GM12878 (cell line): ENCODE results near the gene SUMF1. TPM values are rescaled to one million over a fixed set of nuclear protein-coding genes. Genes with fewer than 3 reads are reported as not detected.

ENCODE experiments used
- ATAC-seq: fragments of 200-7000 bp; cut with Tn5 transposase; 3 replicates; pipeline ENCODE4 v1.9.1; 2020; ENCODE audit warnings: mild to moderate bottlenecking, moderate library complexity
- BruUV-seq: library from RNA; stranded (reverse); fragments of 400-500 nt; replicated peaks from 2 replicates; lab custom pipeline; 2021; lab: Mats Ljungman, UMichigan
- CTCF ChIA-PET: fragments of 300-600 bp; sonication (Branson Sonifier 250); formaldehyde crosslinking; extraction: SDS; loops from one replicate; lab custom pipeline; 2021; ENCODE audit warnings: inconsistent platforms; lab: Yijun Ruan, JAX
- POLR2A ChIA-PET: fragments of 350-600 bp; formaldehyde crosslinking; extraction: SDS; loops from one replicate; lab custom pipeline; 2021; ENCODE audit warnings: inconsistent platforms; lab: Charles Lee
- RAD21 ChIA-PET: fragments of 300-600 bp; sonication (Branson Sonifier 250); formaldehyde crosslinking; loops from one replicate; lab custom pipeline; 2023; ENCODE audit warnings: antibody characterized with exemption; ENCODE audit not compliant: unreplicated experiment; lab: Charles Lee
- SMC1A ChIA-PET: fragments of 300-600 bp; sonication (Branson Sonifier 250); formaldehyde crosslinking; loops from one replicate; lab custom pipeline; 2023; ENCODE audit not compliant: unreplicated experiment, uncharacterized antibody; lab: Charles Lee
- DNase-seq: peaks from one replicate; pipeline ENCODE4 v3.0.0-alpha.2; 2011; ENCODE audit warnings: low read depth, low spot score
- FAIRE-seq: peaks from 3 replicates; lab custom pipeline; 2011; peaks lifted over from hg19 to GRCh38; lab: Jason Lieb, UNC
- H2AFZ ChIP-seq: 2 replicates; pipeline ENCODE4 v1.6.0; 2011; ENCODE audit warnings: low read depth, low read length, control low read depth; ENCODE audit not compliant: control insufficient read depth
- H3K27ac ChIP-seq: 2 replicates; pipeline ENCODE4 v1.5.1; 2011; ENCODE audit warnings: control low read depth; ENCODE audit not compliant: control insufficient read depth, insufficient read depth
- H3K27me3 ChIP-seq, 2 experiments: replicated peaks in 1 of 2; 2 replicates each; pipeline versions ENCODE4 v1.6.0 to v1.6.1; 2011; ENCODE audit warnings: low read length in 1 of 2; ENCODE audit not compliant: control insufficient read depth in 2 of 2, insufficient read depth in 2 of 2
- H3K36me3 ChIP-seq, 2 experiments: 2 replicates each; pipeline ENCODE4 v1.5.1; 2011; ENCODE audit warnings: low read length in 1 of 2; ENCODE audit not compliant: control insufficient read depth in 2 of 2, insufficient read depth in 2 of 2
- H3K4me1 ChIP-seq: 2 replicates; pipeline ENCODE4 v1.6.1; 2011; ENCODE audit warnings: mild to moderate bottlenecking, low read length, moderate library complexity, mixed read lengths; ENCODE audit not compliant: control insufficient read depth, insufficient read depth
- H3K4me2 ChIP-seq: 2 replicates; pipeline ENCODE4 v1.6.0; 2011; ENCODE audit warnings: control low read depth; ENCODE audit not compliant: control insufficient read depth, insufficient read depth
- H3K4me3 ChIP-seq: fragments of 200-600 bp; sonication (generic); 2 replicates; pipeline ENCODE4 v1.5.1; 2016
- H3K79me2 ChIP-seq: 2 replicates; pipeline ENCODE4 v1.6.0; 2011; ENCODE audit warnings: low read length; ENCODE audit not compliant: control insufficient read depth, insufficient read depth
- H3K9ac ChIP-seq: 2 replicates; pipeline ENCODE4 v1.8.0; 2011; ENCODE audit warnings: low read length, control low read depth, mixed read lengths; ENCODE audit not compliant: control insufficient read depth, insufficient read depth
- H3K9me3 ChIP-seq: replicated peaks from 3 replicates; pipeline ENCODE4 v1.5.1; 2011; ENCODE audit warnings: mild to moderate bottlenecking, low read length; ENCODE audit not compliant: control insufficient read depth, insufficient read depth
- H4K20me1 ChIP-seq: 2 replicates; pipeline ENCODE4 v1.6.0; 2011; ENCODE audit not compliant: control insufficient read depth, insufficient read depth
- MYB ChIP-seq: fragments of 150-350 bp; IDR thresholded peaks from 2 replicates; pipeline ENCODE4 v1.6.1; 2014; ENCODE audit warnings: mild to moderate bottlenecking, low read depth, low read length, borderline replicate concordance
- MYC ChIP-seq: IDR thresholded peaks from 2 replicates; pipeline ENCODE4 v1.6.1; 2011; ENCODE audit warnings: mild to moderate bottlenecking, low read length, moderate library complexity, inconsistent platforms; ENCODE audit not compliant: insufficient read depth, insufficient replicate concordance, insufficient read length, severe bottlenecking
- WGBS: methylation state at CpG from one replicate; pipeline ENCODE4 v1.1.6; 2016; ENCODE audit warnings: low lambda C conversion rate; ENCODE audit not compliant: insufficient replicate concordance, insufficient coverage; ENCODE audit errors: missing lambda C conversion rate; 5-methylcytosine and 5-hydroxymethylcytosine counted together
- in situ Hi-C: fragments of 300-500 bp; cut with MboI; formaldehyde crosslinking; loops from 9 replicates; pipeline ENCODE4 v1.14.3; 2018; ENCODE audit warnings: mixed read lengths
- intact Hi-C: fragments of 100-400 bp; cut with micrococcal nuclease; formaldehyde crosslinking; loops from one replicate; pipeline ENCODE4 v1.14.2; 2022; ENCODE audit not compliant: unreplicated experiment
- polyA plus RNA-seq, 11 experiments: library from polyadenylated mRNA; depleted of rRNA in 4 of 11; unstranded in 6 of 11; stranded (reverse) in 5 of 11; fragments of >200 nt; fragmentation: Nextera tagmentation in 4 of 11; fragmentation: Illumina TruSeq in 1 of 11; extraction: Ambion mirVana in 4 of 11; extraction: Trizol in 1 of 11; gene quantifications; 1 replicate in 1 of 11; 2 replicates in 10 of 11; pipeline versions ENCODE4 v1.2.1 to v1.2.3, GENCODE V29; 2011 to 2016; ENCODE audit warnings: inconsistent platforms in 2 of 11, missing spikeins in 2 of 11, low read depth in 1 of 11
- total RNA-seq, 4 experiments: library from RNA; depleted of rRNA in 3 of 4; stranded (reverse); fragments of >200 nt in 3 of 4; fragmentation: Illumina TruSeq in 1 of 4; extraction: Trizol in 1 of 4; gene quantifications; 2 replicates each; pipeline versions ENCODE4 v1.2.1 to v1.2.3, GENCODE V29; 2013 to 2021
- TF ChIP-seq, protein P1 (sequence below): fragments of 450-650 bp; formaldehyde crosslinking; IDR thresholded peaks from 2 replicates; pipeline ENCODE4 v1.4.0; 2020; ENCODE audit warnings: mild to moderate bottlenecking, moderate library complexity
- TF ChIP-seq, protein P2 (sequence below): IDR thresholded peaks from 2 replicates; pipeline ENCODE4 v1.6.1; 2012; ENCODE audit warnings: low read depth, low read length, improper control_type of control experiment

SUMF1 gene
- total and polyA plus RNA-seq, 10 of the 15 experiments (the other 5 are each of a cell fraction or from before 2014, with no cell fraction given): 3.2 to 14.3 (median 8.5) TPM

DNA sequence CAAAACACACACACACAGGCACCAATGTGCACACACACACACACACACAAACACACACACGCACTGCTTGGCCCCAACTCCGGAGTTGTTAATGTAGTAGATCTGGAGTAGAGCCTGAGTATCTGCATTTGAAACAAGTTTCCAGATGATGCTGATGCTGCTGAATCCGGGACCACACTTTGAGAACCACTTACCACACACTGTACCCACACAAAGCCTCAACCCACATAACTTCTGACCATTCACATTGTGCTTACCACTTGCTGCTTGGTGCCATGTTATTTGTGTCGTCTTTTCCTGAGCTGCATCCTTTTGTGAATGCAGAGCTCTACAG is 127.0 kb downstream of the SUMF1 start:
- 77% methylated on average over 4 of the region's 4 CpGs for WGBS
- POLR2A ChIA-PET: no interaction called here
- no peak overlapping the region for H2AFZ ChIP-seq
- no peak overlapping the region for H3K4me2 ChIP-seq
- no peaks in the 10 kb centered on the region for H3K27me3 ChIP-seq
- CTCF ChIA-PET: interaction anchor here (3.3 kb wide), 1 partner anchor 11 kb away, joined by 16 read pairs; no protein-coding TSS in a partner anchor
- no peaks in the 10 kb centered on the region for H3K4me1 ChIP-seq
- no peak overlapping the region for H3K27ac ChIP-seq
- SMC1A ChIA-PET: interaction anchor here (0.7 kb wide), 1 partner anchor 105 kb away, joined by 3 read pairs; no protein-coding TSS in a partner anchor
- in situ Hi-C loops (no loop called here), intact Hi-C loops (no loop called here)
- no peak for DNase-seq
- no peak overlapping the region for H3K4me3 ChIP-seq
- RAD21 ChIA-PET: no interaction called here
- BruUV-seq: no TSS peak
- no peak for FAIRE-seq
- H3K9me3 ChIP-seq: no peaks in the 10 kb centered on the region
- H3K36me3 ChIP-seq: no peaks in the 10 kb centered on the region
- H4K20me1 ChIP-seq: no peaks in the 10 kb centered on the region
- TF ChIP-seq, protein P1, sequence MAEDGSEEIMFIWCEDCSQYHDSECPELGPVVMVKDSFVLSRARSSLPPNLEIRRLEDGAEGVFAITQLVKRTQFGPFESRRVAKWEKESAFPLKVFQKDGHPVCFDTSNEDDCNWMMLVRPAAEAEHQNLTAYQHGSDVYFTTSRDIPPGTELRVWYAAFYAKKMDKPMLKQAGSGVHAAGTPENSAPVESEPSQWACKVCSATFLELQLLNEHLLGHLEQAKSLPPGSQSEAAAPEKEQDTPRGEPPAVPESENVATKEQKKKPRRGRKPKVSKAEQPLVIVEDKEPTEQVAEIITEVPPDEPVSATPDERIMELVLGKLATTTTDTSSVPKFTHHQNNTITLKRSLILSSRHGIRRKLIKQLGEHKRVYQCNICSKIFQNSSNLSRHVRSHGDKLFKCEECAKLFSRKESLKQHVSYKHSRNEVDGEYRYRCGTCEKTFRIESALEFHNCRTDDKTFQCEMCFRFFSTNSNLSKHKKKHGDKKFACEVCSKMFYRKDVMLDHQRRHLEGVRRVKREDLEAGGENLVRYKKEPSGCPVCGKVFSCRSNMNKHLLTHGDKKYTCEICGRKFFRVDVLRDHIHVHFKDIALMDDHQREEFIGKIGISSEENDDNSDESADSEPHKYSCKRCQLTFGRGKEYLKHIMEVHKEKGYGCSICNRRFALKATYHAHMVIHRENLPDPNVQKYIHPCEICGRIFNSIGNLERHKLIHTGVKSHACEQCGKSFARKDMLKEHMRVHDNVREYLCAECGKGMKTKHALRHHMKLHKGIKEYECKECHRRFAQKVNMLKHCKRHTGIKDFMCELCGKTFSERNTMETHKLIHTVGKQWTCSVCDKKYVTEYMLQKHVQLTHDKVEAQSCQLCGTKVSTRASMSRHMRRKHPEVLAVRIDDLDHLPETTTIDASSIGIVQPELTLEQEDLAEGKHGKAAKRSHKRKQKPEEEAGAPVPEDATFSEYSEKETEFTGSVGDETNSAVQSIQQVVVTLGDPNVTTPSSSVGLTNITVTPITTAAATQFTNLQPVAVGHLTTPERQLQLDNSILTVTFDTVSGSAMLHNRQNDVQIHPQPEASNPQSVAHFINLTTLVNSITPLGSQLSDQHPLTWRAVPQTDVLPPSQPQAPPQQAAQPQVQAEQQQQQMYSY: no peak
- TF ChIP-seq, protein P2, sequence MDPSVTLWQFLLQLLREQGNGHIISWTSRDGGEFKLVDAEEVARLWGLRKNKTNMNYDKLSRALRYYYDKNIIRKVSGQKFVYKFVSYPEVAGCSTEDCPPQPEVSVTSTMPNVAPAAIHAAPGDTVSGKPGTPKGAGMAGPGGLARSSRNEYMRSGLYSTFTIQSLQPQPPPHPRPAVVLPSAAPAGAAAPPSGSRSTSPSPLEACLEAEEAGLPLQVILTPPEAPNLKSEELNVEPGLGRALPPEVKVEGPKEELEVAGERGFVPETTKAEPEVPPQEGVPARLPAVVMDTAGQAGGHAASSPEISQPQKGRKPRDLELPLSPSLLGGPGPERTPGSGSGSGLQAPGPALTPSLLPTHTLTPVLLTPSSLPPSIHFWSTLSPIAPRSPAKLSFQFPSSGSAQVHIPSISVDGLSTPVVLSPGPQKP: no peak
- TF ChIP-seq MYB (no peak), MYC (no peak)
- no peak overlapping the region for H3K9ac ChIP-seq
- ATAC-seq: no peak
- no peaks in the 10 kb centered on the region for H3K79me2 ChIP-seq
